Hepatocyte (in vitro differentiated cells): Measurements from ENCODE around the gene FOXR1. TPM values are rescaled to one million over a fixed set of nuclear protein-coding genes. Genes with fewer than 3 reads are reported as not detected.
"Not testable (repeated sequence)": the region's sequence is repeated elsewhere in the genome, so short reads cannot be mapped to it uniquely, and the experiment has no call there.

ENCODE experiments used
- DNase-seq: peaks from one replicate; pipeline ENCODE4 v3.0.0-alpha.2; 2016; ENCODE audit warnings: low spot score
- H2AFZ ChIP-seq: fragments of 200-600 bp; sonication (generic); 2 replicates; pipeline ENCODE4 v1.6.0; 2016; ENCODE audit warnings: antibody characterized with exemption, mild to moderate bottlenecking
- H3K27ac ChIP-seq: fragments of 200-600 bp; sonication (generic); 2 replicates; pipeline ENCODE4 v1.5.1; 2016; ENCODE audit warnings: mild to moderate bottlenecking
- H3K27me3 ChIP-seq: fragments of 200-600 bp; sonication (generic); 2 replicates; pipeline ENCODE4 v1.6.1; 2016
- H3K36me3 ChIP-seq: fragments of 200-600 bp; sonication (generic); replicated peaks from 2 replicates; pipeline ENCODE4 v1.5.1; 2016; ENCODE audit warnings: low read depth; ENCODE audit not compliant: insufficient read depth
- H3K4me1 ChIP-seq: fragments of 200-600 bp; sonication (generic); 2 replicates; pipeline ENCODE4 v1.5.1; 2016; ENCODE audit warnings: mild to moderate bottlenecking, moderate library complexity; ENCODE audit not compliant: insufficient read depth
- H3K4me2 ChIP-seq: fragments of 200-600 bp; sonication (generic); 2 replicates; pipeline ENCODE4 v1.6.0; 2016
- H3K4me3 ChIP-seq: fragments of 200-600 bp; sonication (generic); 2 replicates; pipeline ENCODE4 v1.5.1; 2016; ENCODE audit warnings: mild to moderate bottlenecking
- H3K79me2 ChIP-seq: fragments of 200-600 bp; sonication (generic); 2 replicates; pipeline ENCODE4 v1.6.0; 2017; ENCODE audit warnings: mild to moderate bottlenecking
- H3K9me2 ChIP-seq: fragments of 200-600 bp; sonication (generic); replicated peaks from 2 replicates; pipeline ENCODE4 v1.6.0; 2017; ENCODE audit warnings: mild to moderate bottlenecking; ENCODE audit not compliant: insufficient read depth
- H3K9me3 ChIP-seq: fragments of 200-600 bp; sonication (generic); 2 replicates; pipeline ENCODE4 v1.5.1; 2016; ENCODE audit warnings: low read depth, mild to moderate bottlenecking
- H4K20me1 ChIP-seq: fragments of 200-600 bp; sonication (generic); 2 replicates; pipeline ENCODE4 v1.6.0; 2016; ENCODE audit warnings: mild to moderate bottlenecking; ENCODE audit not compliant: insufficient read depth, poor library complexity, severe bottlenecking
- CTCF ChIP-seq: fragments of 200-600 bp; sonication (generic); IDR thresholded peaks from 2 replicates; pipeline ENCODE4 v1.5.1; 2016; ENCODE audit warnings: antibody characterized with exemption, mild to moderate bottlenecking; ENCODE audit not compliant: poor library complexity
- EZH2 ChIP-seq: fragments of 200-600 bp; sonication (generic); IDR thresholded peaks from 2 replicates; pipeline ENCODE4 v1.6.1; 2016; ENCODE audit warnings: antibody characterized with exemption, mild to moderate bottlenecking, borderline replicate concordance
- EZH2phosphoT487 ChIP-seq: fragments of 200-600 bp; sonication (generic); IDR thresholded peaks from one replicate; pipeline ENCODE4 v1.6.1; 2018; ENCODE audit warnings: antibody characterized with exemption, mild to moderate bottlenecking, low read depth, moderate library complexity; ENCODE audit not compliant: unreplicated experiment, severe bottlenecking
- WGBS: methylation state at CpG from one replicate; pipeline ENCODE4 v1.1.6; 2016; ENCODE audit warnings: low lambda C conversion rate; ENCODE audit errors: missing lambda C conversion rate; 5-methylcytosine and 5-hydroxymethylcytosine counted together
- polyA plus RNA-seq: library from polyadenylated mRNA; unstranded; fragments of >200 nt; fragmentation: Nextera tagmentation; extraction: Ambion mirVana; gene quantifications from 2 replicates; pipeline ENCODE4 v1.2.1, GENCODE V29; 2016
- total RNA-seq: library from RNA; depleted of rRNA; stranded (reverse); fragments of >200 nt; gene quantifications from 2 replicates; pipeline ENCODE4 v1.2.3, GENCODE V29; 2014

The FOXR1 gene
- total and polyA plus RNA-seq, 2 experiments from 2014 or later: not detected

- 94% methylated on average over 17 of the region's 17 CpGs for WGBS
- H3K27ac ChIP-seq: no peak overlapping the region
- H3K4me3 ChIP-seq: no peak overlapping the region
- no peak overlapping the region for H3K4me2 ChIP-seq
- no peaks in the 10 kb centered on the region for H3K9me3 ChIP-seq
- peaks cover 7% of the 10 kb centered on the region for H4K20me1 ChIP-seq
- no peak overlapping the region for H2AFZ ChIP-seq
- no peaks in the 10 kb centered on the region for H3K9me2 ChIP-seq
- no peak for TF ChIP-seq CTCF
- TF ChIP-seq EZH2: no peak
- no peak for TF ChIP-seq EZH2phosphoT487
- DNase-seq: no peak
- H3K27me3 ChIP-seq: no peaks in the 10 kb centered on the region
- peaks cover 42% of the 10 kb centered on the region for H3K79me2 ChIP-seq
- H3K36me3 ChIP-seq: no peaks in the 10 kb centered on the region
- peaks cover 12% of the 10 kb centered on the region for H3K4me1 ChIP-seq
These were observed 42.8 kb downstream of the FOXR1 start for GRCh38 chr11:119014209-119014924.

GRCh38 chr11:119015054-119015611 is 43.6 kb downstream of the FOXR1 start:
- H3K4me1 ChIP-seq: peaks cover 19% of the 10 kb centered on the region
- H3K36me3 ChIP-seq: no peaks in the 10 kb centered on the region
- no peak overlapping the region for H3K27ac ChIP-seq
- peak; percentile 29 for DNase-seq
- no peaks in the 10 kb centered on the region for H3K27me3 ChIP-seq
- TF ChIP-seq CTCF (peak; percentile 19), EZH2phosphoT487 (no peak), EZH2 (no peak)
- H3K79me2 ChIP-seq: peaks cover 50% of the 10 kb centered on the region
- no peak overlapping the region for H3K4me2 ChIP-seq
- no peak overlapping the region for H3K4me3 ChIP-seq
- 74% methylated on average over 8 of the region's 8 CpGs for WGBS
- no peaks in the 10 kb centered on the region for H3K9me2 ChIP-seq
- H3K9me3 ChIP-seq: no peaks in the 10 kb centered on the region
- H4K20me1 ChIP-seq: peaks cover 7% of the 10 kb centered on the region
- H2AFZ ChIP-seq: no peak overlapping the region

- Histone ChIP-seq H3K9me2 (no peaks in the 10 kb centered on the region), H3K9me3 (no peaks in the 10 kb centered on the region), H3K27me3 (no peaks in the 10 kb centered on the region), H3K4me2 (peak overlapping the region; percentile 87), H3K27ac (peak overlapping the region; percentile 86), H2AFZ (no peak overlapping the region), H3K4me1 (peaks cover 27% of the 10 kb centered on the region), H3K79me2 (peaks cover 62% of the 10 kb centered on the region), H3K4me3 (no peak overlapping the region), H3K36me3 (no peaks in the 10 kb centered on the region), H4K20me1 (peaks cover 7% of the 10 kb centered on the region)
- 88% methylated on average over 14 of the region's 14 CpGs for WGBS
- TF ChIP-seq EZH2: no peak
- TF ChIP-seq EZH2phosphoT487: no peak
- TF ChIP-seq CTCF: no peak
- no peak for DNase-seq
These were observed 44.9 kb downstream of the FOXR1 start for GRCh38 chr11:119016216-119017009.

GRCh38 chr11:119017377-119017776 is 45.8 kb downstream of the FOXR1 start:
- H3K27me3 ChIP-seq, H2AFZ ChIP-seq, DNase-seq, H3K36me3 ChIP-seq, H3K9me2 ChIP-seq, H4K20me1 ChIP-seq, H3K9me3 ChIP-seq: not testable (repeated sequence)
- 7% methylated on average over 10 of the region's 10 CpGs for WGBS
- peak overlapping the region; percentile 86 for H3K27ac ChIP-seq
- peaks cover 62% of the 10 kb centered on the region for H3K79me2 ChIP-seq
- H3K4me1 ChIP-seq: peaks cover 34% of the 10 kb centered on the region
- peak overlapping the region; percentile 87 for H3K4me2 ChIP-seq
- H3K4me3 ChIP-seq: peak overlapping the region; percentile 56
